Activated naive CD8-positive, alpha-beta T cell treated with anti-CD3 and anti-CD28 coated beads for 36 hours (primary cell): ENCODE data around the gene KRT3. TPM values are rescaled to one million over a fixed set of nuclear protein-coding genes. Genes with fewer than 3 reads are reported as not detected.

Experiments
- DNase-seq: peaks from one replicate; pipeline ENCODE4 v3.0.0; 2021
- H3K27ac Mint-ChIP-seq: one replicate; pipeline ENCODE4 v1.8.0; 2022; ENCODE audit warnings: mild to moderate bottlenecking, moderate library complexity, mixed read lengths
- H3K27me3 Mint-ChIP-seq: one replicate; pipeline ENCODE4 v1.8.0; 2022; ENCODE audit warnings: mild to moderate bottlenecking, mixed read lengths
- H3K36me3 Mint-ChIP-seq: one replicate; pipeline ENCODE4 v1.8.0; 2021; ENCODE audit warnings: mild to moderate bottlenecking, mixed read lengths
- H3K4me1 Mint-ChIP-seq: one replicate; pipeline ENCODE4 v1.8.0; 2021; ENCODE audit warnings: mixed read lengths
- H3K4me3 Mint-ChIP-seq: one replicate; pipeline ENCODE4 v1.8.0; 2022; ENCODE audit warnings: mild to moderate bottlenecking, moderate library complexity, mixed read lengths
- H3K9me3 Mint-ChIP-seq: one replicate; pipeline ENCODE4 v1.8.0; 2022; ENCODE audit warnings: mixed read lengths
- total RNA-seq, 2 experiments: library from RNA; stranded (reverse); gene quantifications; one replicate each; pipeline ENCODE4 v1.2.3, GENCODE V29; 2021

The KRT3 gene
- not detected for total RNA-seq

GRCh38 chr12:52795694-52796428 is at the start of gene KRT3:
Gene KRT3 (minus strand): TSS chr12:52796117. CDS start chr12:52796042, 75 bp downstream.
- H3K27me3 Mint-ChIP-seq = peaks cover under 1% of the 10 kb centered on the region
- H3K4me1 Mint-ChIP-seq = peaks cover 15% of the 10 kb centered on the region
- no peak within 1 kb of the TSS for H3K4me3 Mint-ChIP-seq
- no peak for DNase-seq
- H3K9me3 Mint-ChIP-seq = no peaks in the 10 kb centered on the region
- H3K36me3 Mint-ChIP-seq = no peaks in the 10 kb centered on the region
- no peak within 1 kb of the TSS for H3K27ac Mint-ChIP-seq

- Mint-ChIP-seq H3K9me3 (no peaks in the 10 kb centered on the region), H3K36me3 (no peaks in the 10 kb centered on the region), H3K4me1 (peaks cover 8% of the 10 kb centered on the region), H3K27ac (no peak overlapping the region), H3K4me3 (no peak overlapping the region), H3K27me3 (no peaks in the 10 kb centered on the region)
- no peak for DNase-seq
Measured at GRCh38 chr12:52844386-52844785, 48.5 kb upstream of the KRT3 start.

- Mint-ChIP-seq H3K4me1 (peaks cover 47% of the 10 kb centered on the region), H3K27me3 (no peaks in the 10 kb centered on the region), H3K36me3 (no peaks in the 10 kb centered on the region), H3K4me3 (no peak overlapping the region), H3K9me3 (no peaks in the 10 kb centered on the region), H3K27ac (no peak overlapping the region)
- DNase-seq = no peak
Measured at GRCh38 chr12:52839436-52840105, 43.7 kb upstream of the KRT3 start.

GRCh38 chr12:52838609-52839435 is 42.9 kb upstream of the KRT3 start:
- Mint-ChIP-seq H3K9me3 (no peaks in the 10 kb centered on the region), H3K27me3 (no peaks in the 10 kb centered on the region), H3K36me3 (no peaks in the 10 kb centered on the region), H3K4me1 (peaks cover 46% of the 10 kb centered on the region), H3K4me3 (no peak overlapping the region), H3K27ac (no peak overlapping the region)
- DNase-seq = no peak

GRCh38 chr12:52837781-52838608 is 42.1 kb upstream of the KRT3 start:
- no peak overlapping the region for H3K4me3 Mint-ChIP-seq
- H3K4me1 Mint-ChIP-seq = peaks cover 45% of the 10 kb centered on the region
- DNase-seq = no peak
- H3K27me3 Mint-ChIP-seq = no peaks in the 10 kb centered on the region
- peak overlapping the region; percentile 89 for H3K27ac Mint-ChIP-seq
- no peaks in the 10 kb centered on the region for H3K36me3 Mint-ChIP-seq
- H3K9me3 Mint-ChIP-seq = no peaks in the 10 kb centered on the region

GRCh38 chr12:52837413-52837741 is 41.5 kb upstream of the KRT3 start:
- Mint-ChIP-seq H3K27me3 (no peaks in the 10 kb centered on the region), H3K36me3 (no peaks in the 10 kb centered on the region), H3K27ac (peak overlapping the region; percentile 89), H3K9me3 (no peaks in the 10 kb centered on the region), H3K4me3 (peak overlapping the region; percentile 35), H3K4me1 (peaks cover 43% of the 10 kb centered on the region)
- peak; percentile 7 for DNase-seq

GRCh38 chr12:52836491-52837412 is 40.8 kb upstream of the KRT3 start:
- no peaks in the 10 kb centered on the region for H3K27me3 Mint-ChIP-seq

GRCh38 chr12:52836042-52836466 is 40.1 kb upstream of the KRT3 start:
- Mint-ChIP-seq H3K4me3 (peak overlapping the region; percentile 51), H3K27ac (peak overlapping the region; percentile 89), H3K9me3 (no peaks in the 10 kb centered on the region), H3K4me1 (peaks cover 39% of the 10 kb centered on the region), H3K36me3 (no peaks in the 10 kb centered on the region), H3K27me3 (no peaks in the 10 kb centered on the region)
- peak; percentile 82 for DNase-seq

More at GRCh38 chr12:52836491-52837412, 40.8 kb upstream of the KRT3 start:
- Mint-ChIP-seq H3K9me3 (no peaks in the 10 kb centered on the region), H3K4me3 (peak overlapping the region; percentile 51), H3K4me1 (peaks cover 39% of the 10 kb centered on the region), H3K27ac (peak overlapping the region; percentile 89), H3K36me3 (no peaks in the 10 kb centered on the region)
- DNase-seq = no peak

- H3K9me3 Mint-ChIP-seq = no peaks in the 10 kb centered on the region
- H3K36me3 Mint-ChIP-seq = no peaks in the 10 kb centered on the region
- DNase-seq = peak; percentile 26
- H3K4me3 Mint-ChIP-seq = peak overlapping the region; percentile 5
- H3K27ac Mint-ChIP-seq = peak overlapping the region; percentile 89
- peaks cover 40% of the 10 kb centered on the region for H3K4me1 Mint-ChIP-seq
- no peaks in the 10 kb centered on the region for H3K27me3 Mint-ChIP-seq
Measured at GRCh38 chr12:52835271-52836041, 39.5 kb upstream of the KRT3 start.

- H3K36me3 Mint-ChIP-seq = no peaks in the 10 kb centered on the region
- DNase-seq = no peak
- H3K4me1 Mint-ChIP-seq = peaks cover 40% of the 10 kb centered on the region
- H3K4me3 Mint-ChIP-seq = no peak overlapping the region
- peak overlapping the region; percentile 39 for H3K27ac Mint-ChIP-seq
- H3K27me3 Mint-ChIP-seq = no peaks in the 10 kb centered on the region
- H3K9me3 Mint-ChIP-seq = no peaks in the 10 kb centered on the region
Measured at GRCh38 chr12:52834727-52835001, 38.7 kb upstream of the KRT3 start.

GRCh38 chr12:52833922-52834726 is 38.2 kb upstream of the KRT3 start, which contains the start of gene KRT79:
Gene KRT79 (minus strand): TSS chr12:52834311. CDS start chr12:52834260, 51 bp downstream.
- Mint-ChIP-seq H3K9me3 (no peaks in the 10 kb centered on the region), H3K4me3 (no peak within 1 kb of the TSS), H3K36me3 (no peaks in the 10 kb centered on the region), H3K27me3 (no peaks in the 10 kb centered on the region), H3K4me1 (peaks cover 41% of the 10 kb centered on the region), H3K27ac (peak within 1 kb of the TSS; percentile 89)
- DNase-seq = no peak

- no peaks in the 10 kb centered on the region for H3K27me3 Mint-ChIP-seq
- H3K27ac Mint-ChIP-seq = no peak overlapping the region
- H3K4me3 Mint-ChIP-seq = no peak overlapping the region
- no peaks in the 10 kb centered on the region for H3K9me3 Mint-ChIP-seq
- H3K36me3 Mint-ChIP-seq = no peaks in the 10 kb centered on the region
- peaks cover 47% of the 10 kb centered on the region for H3K4me1 Mint-ChIP-seq
- no peak for DNase-seq
Measured at GRCh38 chr12:52832985-52833905, 37.3 kb upstream of the KRT3 start.
